GM15510 (cell line): Measurements from ENCODE around the gene S100A4.

ENCODE experiments used
- POLR2A ChIP-seq: IDR thresholded peaks from 3 replicates; pipeline ENCODE4 v1.6.1; 2011; ENCODE audit warnings: borderline replicate concordance; ENCODE audit not compliant: insufficient read length; ENCODE audit errors: extremely low read depth

S100A4 gene

GRCh38 chr1:153550827-153551500 lies 5.4 kb upstream of the S100A4 start:
- TF ChIP-seq POLR2A, result no peak

- no peak for TF ChIP-seq POLR2A
Measured at GRCh38 chr1:153550398-153550758, 4.8 kb upstream of the S100A4 start.

GRCh38 chr1:153549741-153550397 lies 4.3 kb upstream of the S100A4 start:
- no peak for TF ChIP-seq POLR2A

GRCh38 chr1:153548722-153549688 lies 3.4 kb upstream of the S100A4 start, which contains the start of gene S100A3:
Gene S100A3 (minus strand): TSS chr1:153549258. CDS start chr1:153548485, 773 bp downstream.
- TF ChIP-seq POLR2A, result no peak

GRCh38 chr1:153547560-153548551 lies 2.2 kb upstream of the S100A4 start:
- no peak for TF ChIP-seq POLR2A

- no peak for TF ChIP-seq POLR2A
Measured at GRCh38 chr1:153546796-153547559, 1.4 kb upstream of the S100A4 start.

GRCh38 chr1:153546371-153546770 lies 765 bp upstream of the S100A4 start:
- TF ChIP-seq POLR2A, result no peak

GRCh38 chr1:153544453-153545066 lies 1.0 kb downstream of the S100A4 start:
- no peak for TF ChIP-seq POLR2A

- TF ChIP-seq POLR2A, result no peak
Measured at GRCh38 chr1:153543736-153544135, 1.9 kb downstream of the S100A4 start.

- TF ChIP-seq POLR2A, result no peak
Measured at GRCh38 chr1:153542956-153543711, 2.5 kb downstream of the S100A4 start.

GRCh38 chr1:153541641-153542590 lies 3.7 kb downstream of the S100A4 start:
- TF ChIP-seq POLR2A, result no peak
